Breast epithelium (tissue), 4 donors: ENCODE measurements around the gene GZMH. TPM values are rescaled to one million over a fixed set of nuclear protein-coding genes. Genes with fewer than 3 reads are reported as not detected.
"Not testable (repeated sequence)": the region's sequence is repeated elsewhere in the genome, so short reads cannot be mapped to it uniquely, and the experiment has no call there.

Source experiments
- DNase-seq, 2 donors: peaks; one replicate each; pipeline ENCODE4 v3.0.0-alpha.2; 2019; ENCODE audit warnings: low spot score in 2 of 2
- H3K27ac ChIP-seq, 2 donors: fragments of 200-600 bp; sonication (generic) in 1 of 2; one replicate each; pipeline ENCODE4 v1.5.1; 2016 to 2019; ENCODE audit warnings: mild to moderate bottlenecking in 1 of 2
- H3K27me3 ChIP-seq, 2 donors: fragments of 200-600 bp; sonication (generic) in 1 of 2; one replicate each; pipeline versions ENCODE4 v1.5.1 to v1.6.0; 2017 to 2019; ENCODE audit warnings: control low read depth in 1 of 2, mild to moderate bottlenecking in 1 of 2
- H3K36me3 ChIP-seq: fragments of 200-600 bp; one replicate; pipeline ENCODE4 v1.5.1; 2019
- H3K4me1 ChIP-seq, 2 donors: fragments of 200-600 bp; sonication (generic); one replicate each; pipeline ENCODE4 v1.5.1; 2016 to 2019; ENCODE audit warnings: control low read depth in 1 of 2
- H3K4me3 ChIP-seq, 3 donors: fragments of 200-600 bp; sonication (generic); 1 replicate in 2 of 3; 2 replicates in 1 of 3; pipeline ENCODE4 v1.5.1; 2016 to 2019; ENCODE audit warnings: mild to moderate bottlenecking in 3 of 3, moderate library complexity in 2 of 3
- H3K9me3 ChIP-seq, 2 donors: fragments of 200-600 bp; sonication (generic) in 1 of 2; one replicate each; pipeline ENCODE4 v1.5.1; 2016 to 2019; ENCODE audit warnings: control low read depth in 1 of 2
- POLR2A ChIP-seq: fragments of 450-650 bp; IDR thresholded peaks from one replicate; pipeline ENCODE4 v1.6.1; 2016; ENCODE audit warnings: antibody characterized with exemption, mild to moderate bottlenecking, moderate library complexity
- POLR2AphosphoS5 ChIP-seq, 3 donors: sonication (generic); formaldehyde crosslinking; IDR thresholded peaks; one replicate each; pipeline ENCODE4 v1.6.1; 2017; ENCODE audit warnings: antibody characterized with exemption in 3 of 3
- intact Hi-C: fragments of 100-400 bp; cut with DNase I; formaldehyde crosslinking; loops from one replicate; pipeline ENCODE4 v1.15.1; 2023; ENCODE audit warnings: low total_unique reads
- total RNA-seq, 3 donors: library from RNA; depleted of rRNA; stranded (reverse); fragments of >200 nt; gene quantifications; one replicate each; pipeline ENCODE4 v1.1.0, GENCODE V29; 2016
- TF ChIP-seq, protein P1 (sequence below), 3 donors: fragments of 450-650 bp; IDR thresholded peaks; one replicate each; pipeline ENCODE4 v1.5.1; 2016 to 2017; ENCODE audit warnings: antibody characterized with exemption in 3 of 3, mild to moderate bottlenecking in 3 of 3, moderate library complexity in 3 of 3

Gene GZMH
- total RNA-seq, 3 donors from 2014 or later = 0.80 to 1.3 (median 0.98) TPM

DNA sequence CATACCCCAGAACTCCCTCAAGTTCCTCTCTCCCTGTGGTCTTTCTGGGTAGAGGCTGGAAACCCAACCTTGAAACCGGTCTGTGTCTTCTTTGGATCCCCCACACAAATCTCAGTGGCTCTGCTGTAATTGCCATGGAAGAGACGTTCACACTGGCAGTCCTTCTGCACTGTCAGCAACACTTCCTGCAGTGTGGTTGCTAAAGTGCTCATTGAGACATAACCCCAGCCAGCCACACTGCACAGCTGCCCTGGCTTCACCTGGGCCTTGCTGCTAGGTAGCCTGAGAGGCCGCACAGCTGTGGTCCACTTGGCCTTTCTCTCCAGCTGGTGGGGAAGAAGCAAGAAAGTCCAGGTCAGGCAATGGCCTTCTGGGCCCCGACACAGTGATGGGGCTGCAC lies 2.4 kb downstream of the GZMH start:
- Histone ChIP-seq H3K4me3 (no peak overlapping the region), H3K9me3 (no peaks in the 10 kb centered on the region), H3K27me3 (no peaks in the 10 kb centered on the region), H3K4me1 (no peaks in the 10 kb centered on the region), H3K36me3 (no peaks in the 10 kb centered on the region), H3K27ac (no peak overlapping the region)
- no peak for TF ChIP-seq POLR2A
- TF ChIP-seq POLR2AphosphoS5 (IDR thresholded peaks at IDR 0.05) = no peak
- TF ChIP-seq, protein P1, sequence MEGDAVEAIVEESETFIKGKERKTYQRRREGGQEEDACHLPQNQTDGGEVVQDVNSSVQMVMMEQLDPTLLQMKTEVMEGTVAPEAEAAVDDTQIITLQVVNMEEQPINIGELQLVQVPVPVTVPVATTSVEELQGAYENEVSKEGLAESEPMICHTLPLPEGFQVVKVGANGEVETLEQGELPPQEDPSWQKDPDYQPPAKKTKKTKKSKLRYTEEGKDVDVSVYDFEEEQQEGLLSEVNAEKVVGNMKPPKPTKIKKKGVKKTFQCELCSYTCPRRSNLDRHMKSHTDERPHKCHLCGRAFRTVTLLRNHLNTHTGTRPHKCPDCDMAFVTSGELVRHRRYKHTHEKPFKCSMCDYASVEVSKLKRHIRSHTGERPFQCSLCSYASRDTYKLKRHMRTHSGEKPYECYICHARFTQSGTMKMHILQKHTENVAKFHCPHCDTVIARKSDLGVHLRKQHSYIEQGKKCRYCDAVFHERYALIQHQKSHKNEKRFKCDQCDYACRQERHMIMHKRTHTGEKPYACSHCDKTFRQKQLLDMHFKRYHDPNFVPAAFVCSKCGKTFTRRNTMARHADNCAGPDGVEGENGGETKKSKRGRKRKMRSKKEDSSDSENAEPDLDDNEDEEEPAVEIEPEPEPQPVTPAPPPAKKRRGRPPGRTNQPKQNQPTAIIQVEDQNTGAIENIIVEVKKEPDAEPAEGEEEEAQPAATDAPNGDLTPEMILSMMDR (IDR thresholded peaks at IDR 0.05) = no peak
- DNase-seq = no peak
- intact Hi-C loops = no loop called here

DNA sequence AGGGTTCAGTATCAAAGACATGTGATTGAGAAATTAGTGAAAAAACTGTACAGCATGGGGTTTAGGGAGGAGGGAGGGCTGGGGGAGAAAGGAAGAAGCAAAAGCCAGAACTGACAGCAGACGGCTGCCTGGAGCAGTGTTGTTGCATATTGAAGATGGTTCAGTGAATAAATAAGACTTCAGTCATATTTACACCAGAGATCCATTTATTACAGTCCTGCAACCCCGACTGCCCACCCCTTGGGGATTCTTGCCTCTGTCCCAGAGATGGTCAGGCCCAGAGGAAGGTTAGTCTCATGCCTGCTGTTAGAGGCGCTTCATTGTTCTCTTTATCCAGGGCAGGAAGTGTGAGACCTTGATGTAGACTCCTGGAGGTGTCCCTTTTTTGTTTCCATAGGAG lies 3.2 kb downstream of the GZMH start:
- H3K4me1 ChIP-seq = no peaks in the 10 kb centered on the region
- H3K9me3 ChIP-seq = no peaks in the 10 kb centered on the region
- no peak overlapping the region for H3K27ac ChIP-seq
- intact Hi-C loops = no loop called here
- no peaks in the 10 kb centered on the region for H3K36me3 ChIP-seq
- no peaks in the 10 kb centered on the region for H3K27me3 ChIP-seq
- DNase-seq = no peak
- TF ChIP-seq POLR2A (no peak), POLR2AphosphoS5 (IDR thresholded peaks at IDR 0.05) (no peak)
- TF ChIP-seq, protein P1 (IDR thresholded peaks at IDR 0.05) = no peak
- H3K4me3 ChIP-seq = no peak overlapping the region

DNA sequence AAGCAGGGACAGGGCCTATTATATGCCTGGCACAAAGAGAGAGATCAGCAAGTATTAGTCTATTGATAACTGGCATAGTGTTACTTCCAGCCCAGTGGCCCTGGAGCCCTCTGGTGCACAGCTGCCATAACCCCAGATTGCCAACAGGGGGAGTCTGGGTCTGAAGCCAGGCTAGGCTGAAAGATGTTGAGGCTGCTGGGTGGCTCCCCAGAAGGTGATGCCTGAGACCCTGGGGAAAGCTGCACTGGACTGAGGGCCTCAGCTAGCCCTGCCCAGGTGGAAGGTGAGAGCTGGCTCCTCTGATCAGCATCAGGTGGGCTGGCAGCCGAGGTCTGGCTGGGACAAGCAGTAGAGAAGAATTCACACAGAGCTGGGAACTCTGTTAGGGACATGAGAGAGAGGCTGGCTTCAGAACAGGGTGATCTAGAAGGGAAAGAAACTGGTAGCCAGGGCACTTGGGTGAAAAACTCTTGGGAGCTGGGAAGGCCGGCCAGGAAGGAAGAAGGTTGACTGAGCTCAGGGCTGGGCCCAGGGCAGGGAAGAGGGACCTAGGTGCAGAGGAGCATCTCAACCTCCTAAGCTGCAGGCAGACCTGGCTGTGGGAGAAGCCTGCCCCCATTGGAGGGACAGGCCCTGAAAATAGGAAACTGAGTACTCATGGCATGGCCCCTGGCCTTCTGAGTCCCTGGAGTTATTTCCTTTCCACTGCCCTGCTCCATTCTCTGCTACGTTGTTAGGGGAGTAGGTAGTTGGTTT lies 3.9 kb downstream of the GZMH start:
- Histone ChIP-seq H3K36me3 (no peaks in the 10 kb centered on the region), H3K27me3 (no peaks in the 10 kb centered on the region), H3K27ac (no peak overlapping the region), H3K4me3 (no peak overlapping the region), H3K4me1 (no peaks in the 10 kb centered on the region), H3K9me3 (no peaks in the 10 kb centered on the region)
- DNase-seq = no peak
- no peak for TF ChIP-seq POLR2AphosphoS5 (IDR thresholded peaks at IDR 0.05)
- TF ChIP-seq, protein P1 (IDR thresholded peaks at IDR 0.05) = peak; percentile 33 to 53 (median 35)
- intact Hi-C loops = no loop called here

DNA sequence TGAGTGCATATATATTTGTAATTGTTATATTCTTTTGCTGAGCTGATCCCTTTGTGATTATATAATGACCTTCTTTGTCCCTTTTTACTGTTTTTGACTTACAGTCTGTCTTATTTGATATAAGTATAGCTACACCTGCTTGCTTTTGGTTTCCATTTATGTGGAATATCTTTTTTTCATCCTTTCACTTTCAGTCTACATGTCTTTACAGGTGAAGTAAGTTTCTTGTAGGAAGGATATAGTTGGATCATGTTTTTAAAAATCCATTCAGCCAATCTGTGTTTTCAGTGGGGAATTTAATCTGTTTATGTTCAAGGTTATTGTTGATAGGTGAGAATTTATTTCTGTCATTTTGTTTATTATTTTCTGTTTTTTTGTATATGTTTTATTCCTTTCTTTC lies 12.1 kb downstream of the GZMH start:
- no peaks in the 10 kb centered on the region for H3K27me3 ChIP-seq
- TF ChIP-seq, protein P1 (IDR thresholded peaks at IDR 0.05) = no peak
- TF ChIP-seq POLR2A = no peak
- TF ChIP-seq POLR2AphosphoS5 (IDR thresholded peaks at IDR 0.05) = no peak
- no peak for DNase-seq
- intact Hi-C loops = no loop called here
- no peak overlapping the region for H3K27ac ChIP-seq
- no peak overlapping the region for H3K4me3 ChIP-seq
- H3K36me3 ChIP-seq = no peaks in the 10 kb centered on the region
- H3K9me3 ChIP-seq = peaks cover 19 to 49% of the 10 kb centered on the region in 2 donors
- H3K4me1 ChIP-seq = no peaks in the 10 kb centered on the region

DNA sequence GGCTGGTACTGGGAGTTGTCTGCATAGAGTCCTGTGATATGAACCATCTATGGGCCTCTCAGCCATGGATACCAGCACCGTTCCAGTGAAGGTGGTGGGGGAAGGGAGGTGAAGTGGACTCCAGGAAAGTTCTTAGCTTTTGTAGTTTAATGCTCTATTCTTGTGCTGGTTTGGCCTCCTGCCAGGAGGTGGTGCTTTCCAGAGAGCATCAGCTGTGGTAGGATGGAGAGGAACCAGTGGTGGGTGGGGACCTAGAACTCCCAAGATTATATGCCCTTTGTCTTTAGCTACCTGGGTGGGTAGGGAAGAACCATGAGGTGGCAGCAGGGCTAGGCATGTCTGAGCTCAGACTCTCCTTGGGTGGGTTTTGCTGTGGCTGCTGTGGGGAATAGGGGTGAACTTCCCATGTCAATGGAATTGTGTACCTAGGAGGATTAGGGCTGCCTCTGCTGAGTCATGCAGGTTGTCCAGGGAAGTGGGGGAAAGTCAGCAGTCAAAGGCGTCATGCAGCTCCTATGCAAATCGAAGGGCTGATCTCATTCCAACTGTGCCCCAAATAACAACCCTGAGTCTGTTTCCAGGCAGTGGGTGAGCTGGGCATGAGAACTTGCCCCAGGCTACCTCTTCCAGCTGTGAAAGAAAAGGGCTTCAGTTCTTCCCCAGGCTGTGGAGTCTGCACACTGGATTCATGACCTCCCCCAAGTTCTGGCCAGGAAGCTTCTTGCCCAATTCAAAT lies 14.2 kb downstream of the GZMH start:
- H3K9me3 ChIP-seq = peaks cover 19 to 49% of the 10 kb centered on the region in 2 donors

DNA sequence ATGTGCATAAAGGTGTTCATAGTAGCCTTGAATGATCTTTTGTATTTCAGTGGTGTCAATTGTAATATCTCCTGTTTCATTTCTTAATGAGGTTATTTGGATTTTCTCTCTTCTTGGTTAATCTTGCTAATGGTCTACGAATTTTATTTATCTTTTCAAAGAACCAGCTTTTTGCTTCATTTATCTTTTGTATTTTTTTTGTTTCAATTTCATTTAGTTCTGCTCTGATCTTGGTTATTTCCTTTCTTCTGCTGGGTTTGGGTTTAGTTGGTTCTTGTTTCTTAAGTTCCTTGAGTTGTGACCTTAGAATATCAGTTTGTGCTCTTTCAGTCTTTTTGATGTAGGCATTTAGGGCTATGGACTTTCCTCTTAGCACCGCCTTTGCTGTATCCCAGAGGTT lies 18.5 kb downstream of the GZMH start:
- peaks cover 18 to 43% of the 10 kb centered on the region in 2 donors for H3K9me3 ChIP-seq
- H3K36me3 ChIP-seq, DNase-seq, intact Hi-C loops, H3K27me3 ChIP-seq, H3K4me1 ChIP-seq, H3K27ac ChIP-seq, H3K4me3 ChIP-seq: not testable (repeated sequence)

More for the DNA sequence above, 14.2 kb downstream of the GZMH start:
- intact Hi-C loops = no loop called here
- Histone ChIP-seq H3K36me3 (no peaks in the 10 kb centered on the region), H3K27me3 (no peaks in the 10 kb centered on the region), H3K4me1 (no peaks in the 10 kb centered on the region), H3K27ac (no peak overlapping the region), H3K4me3 (no peak overlapping the region)
- no peak for DNase-seq
- TF ChIP-seq POLR2A = no peak
- TF ChIP-seq, protein P1 (IDR thresholded peaks at IDR 0.05) = no peak
- no peak for TF ChIP-seq POLR2AphosphoS5 (IDR thresholded peaks at IDR 0.05)

DNA sequence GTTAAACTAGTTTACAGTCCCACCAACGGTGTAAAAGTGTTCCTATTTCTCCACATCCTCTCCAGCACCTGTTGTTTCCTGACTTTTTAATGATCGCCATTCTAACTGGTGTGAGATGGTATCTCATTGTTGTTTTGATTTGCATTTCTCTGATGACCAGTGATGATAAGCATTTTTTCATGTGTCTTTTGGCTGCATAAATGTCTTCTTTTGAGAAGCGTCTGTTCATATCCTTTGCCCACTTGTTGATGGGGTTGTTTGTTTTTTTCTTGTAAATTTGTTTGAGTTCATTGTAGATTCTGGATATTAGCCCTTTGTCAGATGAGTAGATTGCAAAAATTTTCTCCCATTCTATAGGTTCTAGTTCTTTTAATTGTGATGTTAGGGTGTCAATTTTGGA lies 25.1 kb downstream of the GZMH start:
- H3K27ac ChIP-seq, H3K4me1 ChIP-seq, H3K36me3 ChIP-seq, H3K4me3 ChIP-seq, H3K27me3 ChIP-seq, intact Hi-C loops, DNase-seq: not testable (repeated sequence)
- H3K9me3 ChIP-seq = peaks cover 6 to 16% of the 10 kb centered on the region in 2 donors
